HS-27A (cell line): ENCODE measurements around the gene EXOC6.

Experiments
- DNase-seq: peaks from one replicate; pipeline ENCODE4 v3.0.0-alpha.2; 2012; ENCODE audit warnings: low read depth, missing footprints

EXOC6 gene

DNA sequence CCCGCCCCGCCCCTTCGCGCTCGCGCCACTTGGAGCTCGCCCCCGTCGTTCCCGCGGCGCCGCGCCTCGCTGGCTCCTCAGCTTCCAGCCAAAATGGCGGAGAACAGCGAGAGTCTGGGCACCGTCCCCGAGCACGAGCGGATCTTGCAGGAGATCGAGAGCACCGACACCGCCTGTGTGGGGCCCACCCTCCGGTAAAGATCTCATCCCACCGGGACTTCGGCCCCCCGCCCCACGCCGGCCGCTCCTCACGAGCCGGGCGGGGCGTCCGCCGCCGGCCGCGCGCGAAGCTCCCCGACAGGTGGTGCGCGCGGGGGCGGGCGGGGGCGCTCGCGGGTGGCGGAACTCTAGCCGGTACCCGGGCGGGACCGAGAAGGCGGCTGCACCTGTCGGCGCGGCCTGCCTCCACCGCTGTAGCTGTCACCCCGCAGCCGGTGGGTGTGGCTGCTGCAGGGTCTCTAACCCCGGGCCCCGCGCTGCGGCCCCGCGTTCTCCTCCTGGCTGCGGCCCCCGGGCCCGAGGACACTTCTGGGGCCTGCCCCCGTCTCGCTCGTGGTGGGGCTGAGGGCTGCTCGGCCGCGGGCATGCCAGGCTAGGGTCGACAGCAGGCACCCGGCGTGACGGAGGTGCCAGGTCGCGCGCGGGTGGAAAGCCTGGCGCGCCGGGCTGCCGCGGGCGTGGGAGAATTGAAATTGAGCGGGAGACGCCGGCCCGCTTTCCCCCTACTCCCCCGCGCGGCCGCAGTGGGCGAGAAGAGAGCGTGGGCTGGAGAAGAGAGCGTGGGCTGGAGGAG, at the start of gene EXOC6:
TSS of gene EXOC6 (plus strand) at position 80 of the 793 bp plus-strand sequence. CDS start at position 94, 14 bp downstream.
- peak; percentile 38 for DNase-seq

DNA sequence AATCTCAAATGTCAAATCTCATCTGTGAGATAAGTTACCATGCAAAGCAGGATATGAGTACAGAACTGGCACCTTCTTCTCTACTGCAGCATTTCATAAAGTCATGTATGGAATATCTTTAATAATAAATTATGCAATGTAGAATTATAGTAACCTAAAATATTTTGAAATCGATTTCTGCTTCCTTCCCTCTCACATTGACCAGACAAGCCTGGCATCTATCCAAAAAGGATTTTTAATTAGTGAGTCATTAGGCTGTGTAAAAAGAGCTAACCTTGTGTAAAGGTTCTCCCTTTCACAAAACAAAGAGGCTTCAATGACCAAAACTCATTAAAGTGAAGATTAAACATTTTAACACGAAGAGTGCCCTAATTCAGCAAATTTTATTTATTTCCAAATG, 48.8 kb upstream of the EXOC6 start:
- no peak for DNase-seq

GRCh38 chr10:92800134-92800733, 48.1 kb upstream of the EXOC6 start:
- no peak for DNase-seq

- no peak for DNase-seq
Observed at GRCh38 chr10:92801978-92802872, 46.1 kb upstream of the EXOC6 start.

DNA sequence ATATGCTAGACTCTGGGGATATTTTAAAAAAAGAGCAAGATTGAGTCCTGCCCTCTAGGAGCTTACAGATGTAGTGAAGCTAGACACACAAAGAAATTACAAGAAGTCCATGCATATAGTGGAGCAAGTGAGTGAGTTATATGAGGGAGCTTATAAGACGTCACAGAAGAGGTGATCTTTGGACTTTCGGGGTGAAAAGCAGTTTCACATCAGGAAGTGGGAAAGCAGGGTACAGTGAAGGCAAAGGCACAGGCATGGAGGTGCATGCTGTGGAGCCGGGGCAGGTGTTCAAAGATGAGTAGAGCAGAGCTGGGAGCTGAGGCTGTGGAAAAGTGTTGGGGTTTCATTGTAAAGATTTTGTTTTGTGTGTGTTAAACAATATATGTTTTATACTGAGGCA, 38.5 kb upstream of the EXOC6 start:
- DNase-seq: no peak

DNA sequence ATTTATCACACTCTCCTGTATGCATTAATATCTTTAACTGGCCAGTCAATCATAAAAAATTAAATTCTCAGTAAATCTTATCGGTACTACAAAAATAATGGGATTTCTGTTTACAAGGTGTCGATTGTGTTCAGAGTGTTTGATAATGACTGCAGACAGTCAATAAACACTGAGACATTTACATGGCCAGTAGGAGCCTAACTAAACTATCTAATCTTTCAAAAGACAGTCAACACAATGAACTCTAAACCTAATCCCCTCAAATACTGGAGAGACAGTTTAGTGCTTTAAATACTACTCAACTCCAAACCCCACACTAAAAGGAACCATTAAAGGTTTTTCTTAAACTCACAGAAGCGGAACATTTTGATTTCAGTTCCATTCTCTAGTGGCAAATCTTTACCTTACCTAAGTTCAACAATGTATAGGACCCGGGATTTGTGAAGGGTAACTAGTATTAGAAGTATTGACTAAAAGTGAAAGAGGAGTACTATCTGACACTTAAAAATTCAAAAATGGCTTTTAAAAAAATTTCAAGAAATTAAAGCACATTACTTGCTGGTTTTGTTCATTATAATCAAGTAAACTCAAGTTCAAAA, 37.3 kb upstream of the EXOC6 start:
- DNase-seq: no peak

GRCh38 chr10:92811986-92812385, 36.3 kb upstream of the EXOC6 start:
- DNase-seq: no peak

DNA sequence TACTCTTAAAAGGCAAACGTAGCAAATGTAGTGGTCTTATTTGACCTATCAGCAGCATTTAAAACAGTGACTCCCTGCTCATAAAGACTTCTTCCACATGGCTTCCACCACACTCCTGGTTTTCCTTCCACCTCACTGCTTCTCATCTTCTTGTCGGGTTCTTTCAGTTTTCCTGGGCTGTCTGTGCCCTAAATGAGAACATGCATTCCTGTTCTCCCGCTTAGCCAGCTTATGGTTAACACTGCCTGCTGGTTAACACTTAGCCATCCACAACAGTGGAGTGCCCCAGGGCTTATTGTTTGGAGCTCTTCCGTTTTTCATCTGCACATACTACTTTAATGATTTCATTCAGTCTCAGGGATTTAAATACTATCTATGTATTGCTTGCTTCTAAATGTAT, 34.3 kb upstream of the EXOC6 start:
- no peak for DNase-seq

GRCh38 chr10:92814790-92815189, 33.5 kb upstream of the EXOC6 start:
- DNase-seq: no peak

DNA sequence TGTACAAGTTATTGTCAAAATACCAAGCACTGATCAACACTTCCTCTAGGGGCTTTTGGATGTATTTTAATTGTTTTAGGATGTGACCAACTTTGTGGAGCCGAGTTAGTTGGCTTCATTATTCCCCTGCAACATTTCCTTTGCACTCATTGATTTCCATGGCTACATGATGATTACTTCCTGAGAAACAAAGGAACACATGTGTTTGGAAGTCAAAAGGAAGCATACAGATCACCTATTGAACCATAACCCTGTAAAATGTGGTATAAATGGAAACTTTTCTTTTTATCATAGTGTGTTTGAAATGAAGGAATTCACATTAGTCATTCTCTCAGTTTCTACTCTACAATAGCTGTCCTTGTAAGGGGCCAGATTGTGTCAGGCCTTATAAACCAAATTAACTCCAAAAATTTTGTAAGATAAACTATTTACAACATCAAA, 32.2 kb upstream of the EXOC6 start:
- DNase-seq: no peak

- DNase-seq: peak; percentile 43
Observed at GRCh38 chr10:92822060-92822634, 26.2 kb upstream of the EXOC6 start.

DNA sequence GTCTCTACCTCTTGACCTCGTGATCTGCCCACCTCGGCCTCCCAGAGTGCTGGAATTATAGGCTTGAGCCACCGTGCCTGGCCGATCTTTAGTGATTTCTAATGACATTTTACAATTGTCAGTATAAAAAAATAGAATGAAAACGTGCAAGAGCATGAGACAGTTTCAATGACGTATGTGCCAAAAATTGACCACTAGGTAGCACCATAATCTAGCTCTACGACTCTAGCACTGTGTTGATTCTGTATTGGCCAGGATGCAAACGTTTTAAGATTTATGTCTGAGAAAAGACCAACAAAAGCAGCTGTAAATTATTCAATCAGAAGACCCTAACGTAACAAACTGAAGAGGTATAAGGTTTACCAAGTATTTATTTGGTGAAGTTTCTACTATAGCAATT, 25.4 kb upstream of the EXOC6 start:
- no peak for DNase-seq

DNA sequence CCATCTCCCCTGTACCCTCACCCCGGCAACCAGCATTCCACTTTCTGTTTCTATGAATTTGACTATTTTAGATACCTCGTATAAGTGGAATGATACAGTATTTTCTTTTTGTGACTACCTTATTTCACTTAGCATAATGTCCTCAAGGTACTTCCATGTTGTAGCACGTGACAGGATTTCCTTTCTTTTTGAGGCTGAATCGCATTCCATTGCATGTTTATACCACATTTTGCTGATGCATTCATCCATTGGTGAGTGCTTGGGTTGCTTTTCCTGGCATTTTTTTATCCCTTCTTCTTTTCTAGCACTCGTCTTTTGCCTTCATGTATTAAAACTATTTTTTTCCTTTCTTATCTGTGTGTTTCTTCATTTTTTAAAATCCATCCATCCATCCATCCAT, 22.3 kb upstream of the EXOC6 start:
- DNase-seq: no peak

GRCh38 chr10:92826504-92826903, 21.8 kb upstream of the EXOC6 start:
- no peak for DNase-seq

DNA sequence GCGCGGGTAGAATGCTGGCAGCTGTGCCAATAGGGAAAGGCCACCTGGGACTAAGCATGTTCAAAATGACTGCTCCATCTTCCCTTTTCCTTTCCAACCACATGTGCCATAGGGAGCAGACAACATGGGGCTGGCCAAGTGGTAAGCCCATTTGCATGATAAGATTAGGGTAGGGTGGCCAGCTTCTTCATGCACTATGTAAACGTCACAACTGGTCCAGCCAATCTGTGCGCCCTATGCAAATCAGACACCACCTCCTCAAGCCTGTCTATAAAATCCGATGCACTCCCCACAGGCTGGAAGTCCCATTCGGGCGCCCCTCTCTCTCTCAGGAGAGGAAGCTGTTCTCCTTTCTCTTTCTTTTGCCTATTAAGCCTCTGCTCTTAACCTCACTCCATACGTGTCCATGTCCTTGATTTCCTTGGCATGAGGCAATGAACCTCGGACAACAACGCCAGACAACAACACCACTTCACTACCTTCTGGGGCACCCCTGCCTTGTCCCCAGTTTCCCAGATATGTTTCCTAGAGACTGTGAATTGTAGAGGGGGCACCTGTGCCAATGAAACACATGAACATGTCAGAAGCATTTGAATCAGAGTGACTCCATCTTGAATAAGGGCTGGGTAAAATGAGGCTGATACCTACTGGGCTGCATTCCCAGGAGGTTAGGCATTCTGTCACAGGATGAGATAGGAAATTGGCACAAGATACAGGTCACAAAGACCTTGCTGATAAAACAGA, 19.1 kb upstream of the EXOC6 start:
- no peak for DNase-seq

DNA sequence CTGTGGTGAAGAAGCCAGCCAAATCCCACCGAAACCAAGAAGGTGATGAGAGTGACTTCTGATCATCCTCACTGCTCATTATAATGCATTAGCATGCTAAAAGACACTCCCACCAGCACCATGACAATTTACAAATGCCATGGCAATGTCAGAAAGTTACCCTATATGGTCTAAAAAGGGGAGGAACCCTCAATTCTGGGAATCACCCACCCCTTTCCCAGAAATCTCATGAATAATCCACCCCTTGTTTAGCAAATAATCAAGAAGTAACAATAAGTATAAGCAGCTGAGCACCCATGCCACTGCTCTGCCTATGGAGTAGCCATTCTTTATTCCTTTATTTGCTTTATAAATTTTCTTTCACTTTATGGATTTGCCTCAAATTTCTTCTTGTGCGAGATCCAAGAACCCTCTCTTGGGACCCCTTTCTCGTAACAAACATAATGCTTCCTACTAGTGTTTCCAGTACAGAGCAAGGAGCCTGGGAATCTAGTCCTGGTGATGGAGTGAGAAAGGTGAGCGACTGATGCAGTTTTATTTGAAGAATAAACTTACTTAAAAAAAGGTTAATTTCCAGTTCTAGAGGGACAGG, 18.4 kb upstream of the EXOC6 start:
- DNase-seq: no peak

GRCh38 chr10:92830478-92831389, 17.6 kb upstream of the EXOC6 start:
- no peak for DNase-seq

- no peak for DNase-seq
Observed at GRCh38 chr10:92832121-92832520, 16.2 kb upstream of the EXOC6 start.

GRCh38 chr10:92832998-92833650, 15.2 kb upstream of the EXOC6 start:
- no peak for DNase-seq
